GM23338 (cell line): ENCODE data around the gene HEXA. TPM values are rescaled to one million over a fixed set of nuclear protein-coding genes. Genes with fewer than 3 reads are reported as not detected.
"Not testable (repeated sequence)": the region's sequence is repeated elsewhere in the genome, so short reads cannot be mapped to it uniquely, and the experiment has no call there.

Source experiments
- ATAC-seq: fragments of 200-7000 bp; cut with Tn5 transposase; 3 replicates; pipeline ENCODE4 v1.9.1; 2020
- DNase-seq: peaks from one replicate; pipeline ENCODE4 v3.0.0-alpha.2; 2015; ENCODE audit warnings: low spot score
- H2AFZ ChIP-seq: fragments of 200-600 bp; sonication (generic); 2 replicates; pipeline ENCODE4 v1.8.0; 2016; ENCODE audit warnings: antibody characterized with exemption, mild to moderate bottlenecking, moderate library complexity
- H3F3A ChIP-seq: fragments of 200-600 bp; sonication (generic); replicated peaks from 2 replicates; pipeline ENCODE4 v1.8.0; 2017; ENCODE audit warnings: antibody characterized with exemption, mixed run types, low read depth
- H3K27ac ChIP-seq: fragments of 200-600 bp; sonication (generic); 2 replicates; pipeline ENCODE4 v1.6.1; 2016; ENCODE audit warnings: low read depth
- H3K27me3 ChIP-seq: fragments of 200-600 bp; sonication (generic); 2 replicates; pipeline ENCODE4 v1.8.0; 2016; ENCODE audit warnings: mild to moderate bottlenecking, mixed run types, moderate library complexity; ENCODE audit not compliant: insufficient read depth
- H3K36me3 ChIP-seq: fragments of 200-600 bp; sonication (generic); 2 replicates; pipeline ENCODE4 v1.8.0; 2016; ENCODE audit warnings: mild to moderate bottlenecking; ENCODE audit not compliant: insufficient read depth
- H3K4me1 ChIP-seq: fragments of 200-600 bp; sonication (generic); 2 replicates; pipeline ENCODE4 v1.8.0; 2016; ENCODE audit warnings: mild to moderate bottlenecking, moderate library complexity; ENCODE audit not compliant: insufficient read depth
- H3K4me2 ChIP-seq: fragments of 200-600 bp; sonication (generic); 2 replicates; pipeline ENCODE4 v1.7.1; 2017; ENCODE audit warnings: mixed run types
- H3K4me3 ChIP-seq: fragments of 200-600 bp; sonication (generic); 2 replicates; pipeline ENCODE4 v1.6.1; 2016; ENCODE audit warnings: mixed run types
- H3K79me2 ChIP-seq: fragments of 200-600 bp; sonication (generic); replicated peaks from 2 replicates; pipeline ENCODE4 v1.8.0; 2017; ENCODE audit warnings: mild to moderate bottlenecking; ENCODE audit not compliant: insufficient read depth
- H3K9me2 ChIP-seq: fragments of 200-600 bp; sonication (generic); 2 replicates; pipeline ENCODE4 v1.8.0; 2017; ENCODE audit not compliant: insufficient read depth
- H4K20me1 ChIP-seq: fragments of 200-600 bp; sonication (generic); replicated peaks from 2 replicates; pipeline ENCODE4 v1.8.0; 2017; ENCODE audit warnings: mild to moderate bottlenecking; ENCODE audit not compliant: insufficient read depth
- H3K27ac Mint-ChIP-seq: 2 replicates; pipeline ENCODE4 v1.8.0; 2020; ENCODE audit warnings: inconsistent platforms, mild to moderate bottlenecking, moderate library complexity, mixed read lengths
- H3K27me3 Mint-ChIP-seq: 3 replicates; pipeline ENCODE4 v1.8.0; 2022; ENCODE audit warnings: low read depth, mild to moderate bottlenecking, moderate library complexity, mixed read lengths, inconsistent platforms; ENCODE audit not compliant: insufficient read depth, poor library complexity
- H3K36me3 Mint-ChIP-seq: 3 replicates; pipeline ENCODE4 v1.8.0; 2021; ENCODE audit warnings: low read depth, mild to moderate bottlenecking, inconsistent platforms, moderate library complexity, mixed read lengths
- H3K4me1 Mint-ChIP-seq: 3 replicates; pipeline ENCODE4 v1.8.0; 2020; ENCODE audit warnings: mild to moderate bottlenecking, inconsistent platforms, mixed read lengths
- H3K4me3 Mint-ChIP-seq: 3 replicates; pipeline ENCODE4 v1.8.0; 2021; ENCODE audit warnings: moderate library complexity, mild to moderate bottlenecking, inconsistent platforms, mixed read lengths
- H3K9me3 Mint-ChIP-seq: 3 replicates; pipeline ENCODE4 v1.8.0; 2020; ENCODE audit warnings: moderate library complexity, mild to moderate bottlenecking, inconsistent platforms, mixed read lengths
- CREB1 ChIP-seq: fragments of 250-450 bp; sonication (Bioruptor Pico); IDR thresholded peaks from 2 replicates; pipeline ENCODE4 v1.5.0; 2020; ENCODE audit warnings: low read depth, mild to moderate bottlenecking, moderate library complexity
- EZH2 ChIP-seq: fragments of 200-600 bp; sonication (generic); IDR thresholded peaks from one replicate; pipeline ENCODE4 v1.8.0; 2017; ENCODE audit warnings: antibody characterized with exemption, mild to moderate bottlenecking, low read depth; ENCODE audit not compliant: unreplicated experiment
- EZH2phosphoT487 ChIP-seq: fragments of 200-600 bp; sonication (generic); IDR thresholded peaks from one replicate; pipeline ENCODE4 v1.8.1; 2018; ENCODE audit warnings: antibody characterized with exemption; ENCODE audit not compliant: unreplicated experiment
- JUNB ChIP-seq: IDR thresholded peaks from one replicate; pipeline ENCODE4 v1.6.1; 2016; ENCODE audit warnings: antibody characterized with exemption; ENCODE audit not compliant: unreplicated experiment
- NANOG ChIP-seq: IDR thresholded peaks from 2 replicates; pipeline ENCODE4 v1.6.1; 2016; ENCODE audit warnings: antibody characterized with exemption, borderline replicate concordance
- POLR2AphosphoS5 ChIP-seq: IDR thresholded peaks from 2 replicates; pipeline ENCODE4 v1.6.1; 2016; ENCODE audit warnings: antibody characterized with exemption, low read depth
- STAT1 ChIP-seq: IDR thresholded peaks from one replicate; pipeline ENCODE4 v1.6.1; 2016; ENCODE audit warnings: antibody characterized with exemption; ENCODE audit not compliant: unreplicated experiment
- ZNF114 ChIP-seq: fragments of 250-450 bp; sonication (Bioruptor Pico); IDR thresholded peaks from 2 replicates; pipeline ENCODE4 v1.5.0; 2020; ENCODE audit warnings: mild to moderate bottlenecking, moderate library complexity
- ZNF331 ChIP-seq: fragments of 250-450 bp; sonication (Bioruptor Pico); IDR thresholded peaks from 2 replicates; pipeline ENCODE4 v1.5.0; 2020; ENCODE audit warnings: low read depth, mild to moderate bottlenecking, moderate library complexity
- polyA plus RNA-seq: library from polyadenylated mRNA; unstranded; fragments of >200 nt; fragmentation: Nextera tagmentation; extraction: Ambion mirVana; gene quantifications from 2 replicates; pipeline ENCODE4 v1.2.1, GENCODE V29; 2016
- total RNA-seq: library from RNA; depleted of rRNA; stranded (reverse); fragments of >200 nt; shearing (Covaris generic); gene quantifications from 2 replicates; pipeline ENCODE4 v1.2.3, GENCODE V29; 2014
- TF ChIP-seq, protein P1 (sequence below): IDR thresholded peaks from one replicate; pipeline ENCODE4 v1.6.1; 2018; ENCODE audit warnings: antibody characterized with exemption; ENCODE audit not compliant: unreplicated experiment

Gene HEXA
- total and polyA plus RNA-seq, 2 experiments from 2014 or later = 43.0 to 43.8 TPM

- peaks cover 7% of the 10 kb centered on the region; the same call in 2 of the 3 replicates for H3K9me3 Mint-ChIP-seq
- Histone ChIP-seq H3K27ac (no peak overlapping the region), H2AFZ (no peak overlapping the region), H3K4me3 (no peak overlapping the region), H3K4me2 (no peak overlapping the region), H3K79me2 (peaks cover 5% of the 10 kb centered on the region), H3K9me2 (no peaks in the 10 kb centered on the region), H3F3A (0 out of 2 replicates have a peak, but pooled peaks cover 4% of the 10 kb centered on the region), H4K20me1 (no peaks in the 10 kb centered on the region), H3K4me1 (peaks cover 9% of the 10 kb centered on the region; the same call in 1 of the 2 replicates), H3K36me3 (no peaks in the 10 kb centered on the region), H3K27me3 (no peaks in the 10 kb centered on the region)
- peaks cover 13% of the 10 kb centered on the region for H3K4me1 Mint-ChIP-seq
- no peak for ATAC-seq
- no peak overlapping the region for H3K4me3 Mint-ChIP-seq
- no peak for DNase-seq
- no peaks in the 10 kb centered on the region for H3K36me3 Mint-ChIP-seq
- peaks cover 20% of the 10 kb centered on the region for H3K27me3 Mint-ChIP-seq
- H3K27ac Mint-ChIP-seq = no peak overlapping the region
- no peak for TF ChIP-seq POLR2AphosphoS5
- no peak for TF ChIP-seq EZH2
- no peak for TF ChIP-seq NANOG
- TF ChIP-seq CREB1 = no peak
- TF ChIP-seq ZNF114 (CRISPR knock-in tag) = no peak
- no peak for TF ChIP-seq ZNF331 (CRISPR knock-in tag)
- TF ChIP-seq STAT1 = no peak
- TF ChIP-seq, protein P1, sequence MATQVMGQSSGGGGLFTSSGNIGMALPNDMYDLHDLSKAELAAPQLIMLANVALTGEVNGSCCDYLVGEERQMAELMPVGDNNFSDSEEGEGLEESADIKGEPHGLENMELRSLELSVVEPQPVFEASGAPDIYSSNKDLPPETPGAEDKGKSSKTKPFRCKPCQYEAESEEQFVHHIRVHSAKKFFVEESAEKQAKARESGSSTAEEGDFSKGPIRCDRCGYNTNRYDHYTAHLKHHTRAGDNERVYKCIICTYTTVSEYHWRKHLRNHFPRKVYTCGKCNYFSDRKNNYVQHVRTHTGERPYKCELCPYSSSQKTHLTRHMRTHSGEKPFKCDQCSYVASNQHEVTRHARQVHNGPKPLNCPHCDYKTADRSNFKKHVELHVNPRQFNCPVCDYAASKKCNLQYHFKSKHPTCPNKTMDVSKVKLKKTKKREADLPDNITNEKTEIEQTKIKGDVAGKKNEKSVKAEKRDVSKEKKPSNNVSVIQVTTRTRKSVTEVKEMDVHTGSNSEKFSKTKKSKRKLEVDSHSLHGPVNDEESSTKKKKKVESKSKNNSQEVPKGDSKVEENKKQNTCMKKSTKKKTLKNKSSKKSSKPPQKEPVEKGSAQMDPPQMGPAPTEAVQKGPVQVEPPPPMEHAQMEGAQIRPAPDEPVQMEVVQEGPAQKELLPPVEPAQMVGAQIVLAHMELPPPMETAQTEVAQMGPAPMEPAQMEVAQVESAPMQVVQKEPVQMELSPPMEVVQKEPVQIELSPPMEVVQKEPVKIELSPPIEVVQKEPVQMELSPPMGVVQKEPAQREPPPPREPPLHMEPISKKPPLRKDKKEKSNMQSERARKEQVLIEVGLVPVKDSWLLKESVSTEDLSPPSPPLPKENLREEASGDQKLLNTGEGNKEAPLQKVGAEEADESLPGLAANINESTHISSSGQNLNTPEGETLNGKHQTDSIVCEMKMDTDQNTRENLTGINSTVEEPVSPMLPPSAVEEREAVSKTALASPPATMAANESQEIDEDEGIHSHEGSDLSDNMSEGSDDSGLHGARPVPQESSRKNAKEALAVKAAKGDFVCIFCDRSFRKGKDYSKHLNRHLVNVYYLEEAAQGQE = no peak
- TF ChIP-seq JUNB = no peak
- TF ChIP-seq EZH2phosphoT487 = no peak
Observed at GRCh38 chr15:72379856-72380430, 4.1 kb upstream of the HEXA start.

- not testable (repeated sequence) for H2AFZ ChIP-seq, DNase-seq, H3K36me3 Mint-ChIP-seq, H3K27ac Mint-ChIP-seq, H3K36me3 ChIP-seq, H3K9me2 ChIP-seq, H3K9me3 Mint-ChIP-seq, H3K27me3 ChIP-seq, H3K4me2 ChIP-seq, H4K20me1 ChIP-seq, H3K4me3 ChIP-seq, H3K27ac ChIP-seq, ATAC-seq, H3F3A ChIP-seq, H3K4me3 Mint-ChIP-seq
- Histone ChIP-seq H3K79me2 (peaks cover 14% of the 10 kb centered on the region), H3K4me1 (peaks cover 11% of the 10 kb centered on the region; the same call in 1 of the 2 replicates)
- peaks cover 18% of the 10 kb centered on the region for H3K27me3 Mint-ChIP-seq
- H3K4me1 Mint-ChIP-seq = peaks cover 18% of the 10 kb centered on the region
Observed at GRCh38 chr15:72379106-72379505, 3.3 kb upstream of the HEXA start.
